K562 (cell line): ENCODE results near the gene ATP5PF. TPM values are rescaled to one million over a fixed set of nuclear protein-coding genes. Genes with fewer than 3 reads are reported as not detected.

Experiments
- CHD2 ChIP-seq: IDR thresholded peaks from 2 replicates; pipeline ENCODE4 v1.6.1; 2011; ENCODE audit warnings: low read depth, low read length
- DPF2 ChIP-seq: fragments of 450-650 bp; IDR thresholded peaks from 2 replicates; pipeline ENCODE4 v1.6.1; 2016
- E2F3 ChIP-seq: fragments of 250-450 bp; sonication (Bioruptor Pico); IDR thresholded peaks from 2 replicates; pipeline ENCODE4 v1.4.0; 2020; ENCODE audit warnings: mild to moderate bottlenecking
- HMGN3 ChIP-seq: IDR thresholded peaks from 2 replicates; pipeline ENCODE4 v1.6.1; 2011; ENCODE audit warnings: borderline replicate concordance, low read depth, mild to moderate bottlenecking, mixed read lengths, low read length; ENCODE audit not compliant: insufficient read length; ENCODE audit errors: extremely low read depth
- KAT2B ChIP-seq: IDR thresholded peaks from one replicate; pipeline ENCODE4 v1.6.1; 2012; ENCODE audit warnings: low read depth, mild to moderate bottlenecking, control low read depth, inconsistent platforms, low read length, moderate library complexity
- MYC ChIP-seq, 2 experiments: fragments of 250-450 bp in 1 of 2; sonication (Bioruptor Pico) in 1 of 2; IDR thresholded peaks; 2 replicates each; pipeline versions ENCODE4 v1.5.1 to v1.6.1; 2012 to 2021; ENCODE audit warnings: low read depth in 2 of 2, borderline replicate concordance in 1 of 2, improper control_type of control experiment in 1 of 2, low read length in 1 of 2, mild to moderate bottlenecking in 1 of 2, moderate library complexity in 1 of 2
- NCOR1 ChIP-seq: fragments of 450-650 bp; IDR thresholded peaks from 2 replicates; pipeline ENCODE4 v1.6.1; 2016; ENCODE audit warnings: mild to moderate bottlenecking, moderate library complexity
- RB1 ChIP-seq: fragments of 450-650 bp; IDR thresholded peaks from 2 replicates; pipeline ENCODE4 v1.6.1; 2017; ENCODE audit warnings: low read depth, mild to moderate bottlenecking
- RBM25 ChIP-seq: fragments of 200-400 bp; formaldehyde crosslinking; IDR thresholded peaks from 2 replicates; pipeline ENCODE4 v1.6.1; 2018; ENCODE audit warnings: low read length, low read depth, moderate library complexity; ENCODE audit not compliant: severe bottlenecking
- RNF2 ChIP-seq: sonication (generic); IDR thresholded peaks from 2 replicates; pipeline ENCODE4 v1.6.1; 2016
- SAP30 ChIP-seq: fragments of 200-600 bp; sonication (generic); IDR thresholded peaks from 2 replicates; pipeline ENCODE4 v1.6.1; 2012; ENCODE audit warnings: borderline replicate concordance, low read depth, mild to moderate bottlenecking, moderate library complexity, low read length, control low read depth, inconsistent platforms; ENCODE audit not compliant: insufficient read depth, poor library complexity, severe bottlenecking
- TBL1XR1 ChIP-seq, 2 experiments: IDR thresholded peaks; 2 replicates each; pipeline ENCODE4 v1.6.1; 2012; ENCODE audit warnings: improper control_type of control experiment in 2 of 2, low read length in 2 of 2, mild to moderate bottlenecking in 1 of 2
- TBP ChIP-seq: optimal IDR thresholded peaks from 2 replicates; pipeline ENCODE3; 2011; ENCODE audit warnings: low read depth, low read length, improper control_type of control experiment
- TGIF2 ChIP-seq: sonication (generic); formaldehyde crosslinking; IDR thresholded peaks from 2 replicates; pipeline ENCODE4 v1.8.1; 2022; ENCODE audit warnings: mild to moderate bottlenecking, missing genetic modification reagents, moderate library complexity
- XRCC3 ChIP-seq: fragments of 450-650 bp; IDR thresholded peaks from 2 replicates; pipeline ENCODE4 v1.6.1; 2017; ENCODE audit warnings: mild to moderate bottlenecking, moderate library complexity
- ZBTB7A ChIP-seq: IDR thresholded peaks from 2 replicates; pipeline ENCODE4 v1.6.1; 2011; ENCODE audit warnings: low read depth, mild to moderate bottlenecking, low read length, moderate library complexity, borderline replicate concordance; ENCODE audit not compliant: control insufficient read depth
- ZEB2 ChIP-seq: fragments of 450-650 bp; IDR thresholded peaks from 2 replicates; pipeline ENCODE4 v1.6.1; 2016
- ZNF12 ChIP-seq: sonication (generic); formaldehyde crosslinking; IDR thresholded peaks from 2 replicates; pipeline ENCODE4 v1.4.0; 2020; ENCODE audit warnings: mild to moderate bottlenecking, missing genetic modification reagents
- ZNF175 ChIP-seq: fragments of 200-800 bp; sonication (Bioruptor generic); IDR thresholded peaks from 2 replicates; pipeline ENCODE4 v1.6.1; 2016; ENCODE audit warnings: low read depth, mild to moderate bottlenecking, missing genetic modification characterization, missing compliant biosample characterization
- ZNF282 ChIP-seq: sonication (generic); formaldehyde crosslinking; IDR thresholded peaks from 2 replicates; pipeline ENCODE4 v1.8.1; 2023; ENCODE audit warnings: missing genetic modification reagents
- ZNF766 ChIP-seq: fragments of 200-800 bp; sonication (Bioruptor generic); conservative IDR thresholded peaks from 2 replicates; pipeline ENCODE4 v1.6.1; 2016; ENCODE audit warnings: missing genetic modification characterization, missing compliant biosample characterization
- polyA plus RNA-seq, 8 experiments: library from polyadenylated mRNA; depleted of rRNA in 4 of 8; stranded (reverse) in 5 of 8; unstranded in 3 of 8; fragments of >200 nt; fragmentation: Nextera tagmentation in 2 of 8; fragmentation: Illumina TruSeq in 1 of 8; extraction: Ambion mirVana in 2 of 8; extraction: Trizol in 1 of 8; gene quantifications; 2 replicates each; pipeline versions ENCODE4 v1.2.1 to v1.2.3, GENCODE V29; 2011 to 2014; ENCODE audit warnings: inconsistent platforms in 1 of 8, missing spikeins in 1 of 8
- total RNA-seq, 7 experiments: library from RNA; depleted of rRNA in 6 of 7; stranded (reverse); fragments of >200 nt in 6 of 7; fragmentation: Illumina TruSeq in 2 of 7; extraction: Trizol in 2 of 7; gene quantifications; 2 replicates each; pipeline versions ENCODE4 v1.2.1 to v1.2.3, GENCODE V29; 2011 to 2021; ENCODE audit warnings: low replicate concordance in 1 of 7
- TF ChIP-seq, protein P1 (sequence below): fragments of 250-450 bp; sonication (Bioruptor Pico); IDR thresholded peaks from 2 replicates; pipeline ENCODE4 v1.8.0; 2021; ENCODE audit warnings: borderline replicate concordance, mild to moderate bottlenecking, moderate library complexity; ENCODE audit not compliant: poor library complexity, severe bottlenecking
- TF ChIP-seq, protein P2 (sequence below): sonication (generic); formaldehyde crosslinking; IDR thresholded peaks from 2 replicates; pipeline ENCODE4 v1.8.1; 2023; ENCODE audit warnings: missing genetic modification reagents, mild to moderate bottlenecking, borderline replicate concordance

Gene ATP5PF
- total and polyA plus RNA-seq, 9 of the 15 experiments (the other 6 are each of a cell fraction or from before 2014, with no cell fraction given): 242 to 2,488 (median 533) TPM

DNA sequence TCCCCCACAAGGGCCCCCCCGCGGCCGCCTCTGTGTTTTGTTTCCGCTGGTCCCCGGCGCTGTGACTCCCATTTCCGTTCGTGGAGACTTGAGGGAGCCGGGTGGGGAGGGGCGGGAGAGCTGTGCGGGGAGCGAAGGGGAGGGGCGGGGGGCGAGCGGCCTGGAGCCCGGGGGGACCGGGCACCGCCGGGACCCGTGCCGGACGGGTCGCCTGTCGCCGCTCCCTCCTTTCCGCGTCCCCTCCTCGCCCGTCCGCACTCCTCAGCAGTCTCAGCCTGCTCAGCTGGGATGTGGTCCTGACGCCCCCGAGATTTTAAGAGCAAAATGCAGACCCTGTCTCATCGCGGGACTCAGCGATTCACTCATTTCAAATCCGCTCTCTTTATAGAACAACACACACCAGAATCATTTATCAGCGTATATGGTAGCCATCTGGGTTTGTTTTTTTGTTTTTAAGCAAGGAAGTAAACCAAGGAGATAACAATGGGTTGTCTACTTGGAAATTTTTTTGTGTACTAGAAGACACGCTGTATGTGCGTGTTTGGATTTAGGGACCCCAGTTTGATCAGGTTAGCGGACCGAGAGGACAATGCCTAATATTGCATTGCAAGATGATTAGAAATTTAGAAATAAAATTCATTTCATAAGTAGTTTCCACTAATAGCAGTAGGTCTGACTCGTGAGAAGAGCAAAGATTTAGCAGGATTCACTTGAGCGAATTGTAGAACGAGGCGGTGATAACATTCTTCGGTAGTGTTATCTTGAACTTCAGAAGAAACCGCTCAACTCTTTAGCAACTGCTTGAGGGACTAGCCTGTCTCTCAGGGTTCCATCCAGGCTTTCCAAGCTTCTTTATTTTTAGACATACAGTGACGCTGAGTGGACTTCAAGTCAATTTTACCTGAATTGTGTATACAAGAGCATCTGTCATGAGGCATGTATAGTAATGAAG lies 1.2 kb upstream of the ATP5PF start (continued):
- TF ChIP-seq E2F3 (CRISPR knock-in tag): no peak
- TF ChIP-seq DPF2: no peak; the same call in none of the 2 replicates
- no peak for TF ChIP-seq TGIF2 (CRISPR knock-in tag)
- TF ChIP-seq, protein P1, sequence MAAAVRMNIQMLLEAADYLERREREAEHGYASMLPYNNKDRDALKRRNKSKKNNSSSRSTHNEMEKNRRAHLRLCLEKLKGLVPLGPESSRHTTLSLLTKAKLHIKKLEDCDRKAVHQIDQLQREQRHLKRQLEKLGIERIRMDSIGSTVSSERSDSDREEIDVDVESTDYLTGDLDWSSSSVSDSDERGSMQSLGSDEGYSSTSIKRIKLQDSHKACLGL (CRISPR knock-in tag): no peak
- TF ChIP-seq MYC (IDR thresholded peaks at IDR 0.05; ENCODE audit: low read depth, low read length): no peak
- TF ChIP-seq MYC (CRISPR knock-in tag; IDR thresholded peaks at IDR 0.05; ENCODE audit: borderline replicate concordance, low read depth): no peak
- peak; percentile 10; the same call in 1 of the 2 replicates for TF ChIP-seq RNF2
- TF ChIP-seq ZEB2: no peak
- TF ChIP-seq SAP30: peak; percentile 19
- peak; percentile 66 for TF ChIP-seq ZBTB7A
- TF ChIP-seq HMGN3: peak; percentile 7
- no peak for TF ChIP-seq ZNF175 (CRISPR knock-in tag)
- TF ChIP-seq RB1: 0 out of 2 replicates have a peak, but pooled peaks have one; percentile 2
- peak; percentile 17; the same call in 1 of the 2 replicates for TF ChIP-seq NCOR1
- TF ChIP-seq XRCC3: no peak
- peak; percentile 39 for TF ChIP-seq TBP
- TF ChIP-seq KAT2B: no peak
- TF ChIP-seq RBM25: no peak
- TF ChIP-seq, protein P2, sequence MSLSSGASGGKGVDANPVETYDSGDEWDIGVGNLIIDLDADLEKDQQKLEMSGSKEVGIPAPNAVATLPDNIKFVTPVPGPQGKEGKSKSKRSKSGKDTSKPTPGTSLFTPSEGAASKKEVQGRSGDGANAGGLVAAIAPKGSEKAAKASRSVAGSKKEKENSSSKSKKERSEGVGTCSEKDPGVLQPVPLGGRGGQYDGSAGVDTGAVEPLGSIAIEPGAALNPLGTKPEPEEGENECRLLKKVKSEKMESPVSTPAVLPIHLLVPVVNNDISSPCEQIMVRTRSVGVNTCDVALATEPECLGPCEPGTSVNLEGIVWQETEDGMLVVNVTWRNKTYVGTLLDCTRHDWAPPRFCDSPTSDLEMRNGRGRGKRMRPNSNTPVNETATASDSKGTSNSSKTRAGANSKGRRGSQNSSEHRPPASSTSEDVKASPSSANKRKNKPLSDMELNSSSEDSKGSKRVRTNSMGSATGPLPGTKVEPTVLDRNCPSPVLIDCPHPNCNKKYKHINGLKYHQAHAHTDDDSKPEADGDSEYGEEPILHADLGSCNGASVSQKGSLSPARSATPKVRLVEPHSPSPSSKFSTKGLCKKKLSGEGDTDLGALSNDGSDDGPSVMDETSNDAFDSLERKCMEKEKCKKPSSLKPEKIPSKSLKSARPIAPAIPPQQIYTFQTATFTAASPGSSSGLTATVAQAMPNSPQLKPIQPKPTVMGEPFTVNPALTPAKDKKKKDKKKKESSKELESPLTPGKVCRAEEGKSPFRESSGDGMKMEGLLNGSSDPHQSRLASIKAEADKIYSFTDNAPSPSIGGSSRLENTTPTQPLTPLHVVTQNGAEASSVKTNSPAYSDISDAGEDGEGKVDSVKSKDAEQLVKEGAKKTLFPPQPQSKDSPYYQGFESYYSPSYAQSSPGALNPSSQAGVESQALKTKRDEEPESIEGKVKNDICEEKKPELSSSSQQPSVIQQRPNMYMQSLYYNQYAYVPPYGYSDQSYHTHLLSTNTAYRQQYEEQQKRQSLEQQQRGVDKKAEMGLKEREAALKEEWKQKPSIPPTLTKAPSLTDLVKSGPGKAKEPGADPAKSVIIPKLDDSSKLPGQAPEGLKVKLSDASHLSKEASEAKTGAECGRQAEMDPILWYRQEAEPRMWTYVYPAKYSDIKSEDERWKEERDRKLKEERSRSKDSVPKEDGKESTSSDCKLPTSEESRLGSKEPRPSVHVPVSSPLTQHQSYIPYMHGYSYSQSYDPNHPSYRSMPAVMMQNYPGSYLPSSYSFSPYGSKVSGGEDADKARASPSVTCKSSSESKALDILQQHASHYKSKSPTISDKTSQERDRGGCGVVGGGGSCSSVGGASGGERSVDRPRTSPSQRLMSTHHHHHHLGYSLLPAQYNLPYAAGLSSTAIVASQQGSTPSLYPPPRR (CRISPR knock-in tag): no peak
- no peak for TF ChIP-seq ZNF12 (CRISPR knock-in tag)
- TF ChIP-seq ZNF282: no peak
- 0 out of 2 replicates have a peak, but pooled peaks have one; percentile 15 for TF ChIP-seq CHD2
- peak; percentile 89 for TF ChIP-seq ZNF766 (CRISPR knock-in tag)
- 0 out of 4 replicates have a peak, but pooled peaks of 1 of the 2 experiments have one; percentile 23 for TF ChIP-seq TBL1XR1 (IDR thresholded peaks at IDR 0.05; ENCODE audit: low read length in 2 of 2)
